SJSA1 (cell line): ENCODE measurements around the gene FAM13A. TPM values are rescaled to one million over a fixed set of nuclear protein-coding genes. Genes with fewer than 3 reads are reported as not detected.

Source experiments
- DNase-seq, 2 experiments: peaks; one replicate each; pipeline ENCODE4 v3.0.0-alpha.2; 2015 to 2020; ENCODE audit warnings: low spot score in 2 of 2, low read depth in 1 of 2
- H3K27ac ChIP-seq: fragments of 250-450 bp; sonication (Bioruptor Pico); 2 replicates; pipeline ENCODE4 v1.5.1; 2020; ENCODE audit warnings: mild to moderate bottlenecking, moderate library complexity
- H3K27me3 ChIP-seq: fragments of 250-450 bp; sonication (Bioruptor Pico); replicated peaks from 2 replicates; pipeline ENCODE4 v1.5.1; 2020; ENCODE audit warnings: mild to moderate bottlenecking, moderate library complexity
- H3K36me3 ChIP-seq: fragments of 250-450 bp; sonication (Bioruptor Pico); 2 replicates; pipeline ENCODE4 v1.5.1; 2020; ENCODE audit warnings: mild to moderate bottlenecking
- H3K4me1 ChIP-seq: fragments of 250-450 bp; sonication (Bioruptor Pico); replicated peaks from 2 replicates; pipeline ENCODE4 v1.6.1; 2021; ENCODE audit warnings: mild to moderate bottlenecking
- H3K4me3 ChIP-seq: fragments of 250-450 bp; sonication (Bioruptor Pico); 2 replicates; pipeline ENCODE4 v1.5.1; 2020; ENCODE audit warnings: mild to moderate bottlenecking
- H3K9me3 ChIP-seq: fragments of 250-450 bp; sonication (Bioruptor Pico); replicated peaks from 2 replicates; pipeline ENCODE4 v1.5.1; 2020; ENCODE audit warnings: mild to moderate bottlenecking
- total RNA-seq: library from RNA; depleted of rRNA; stranded (reverse); fragments of >200 nt; shearing (Covaris generic); gene quantifications from 2 replicates; pipeline ENCODE4 v1.2.3, GENCODE V29; 2014

FAM13A gene
- total RNA-seq, 1 experiment from 2014 or later = 15.2 TPM

DNA sequence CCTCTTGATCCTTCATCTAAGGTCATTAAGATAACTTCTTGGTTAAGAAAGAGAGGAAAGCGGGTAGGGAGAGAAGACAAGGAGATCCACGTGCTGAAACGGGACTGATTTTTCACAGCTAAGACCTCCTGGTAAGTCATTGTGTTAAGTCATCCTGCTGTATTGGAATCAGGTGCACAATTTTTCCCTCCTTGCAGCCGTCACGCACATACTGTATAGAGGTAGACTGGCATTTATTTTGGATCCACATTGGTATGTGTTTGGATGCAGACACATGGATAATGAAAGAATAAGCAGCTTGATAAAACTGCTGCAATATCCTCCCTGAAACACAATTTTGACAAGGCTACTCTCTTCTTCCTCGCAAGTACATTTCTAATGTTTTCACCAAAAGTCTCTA lies 299.2 kb downstream of the FAM13A start:
- DNase-seq = no peak

DNA sequence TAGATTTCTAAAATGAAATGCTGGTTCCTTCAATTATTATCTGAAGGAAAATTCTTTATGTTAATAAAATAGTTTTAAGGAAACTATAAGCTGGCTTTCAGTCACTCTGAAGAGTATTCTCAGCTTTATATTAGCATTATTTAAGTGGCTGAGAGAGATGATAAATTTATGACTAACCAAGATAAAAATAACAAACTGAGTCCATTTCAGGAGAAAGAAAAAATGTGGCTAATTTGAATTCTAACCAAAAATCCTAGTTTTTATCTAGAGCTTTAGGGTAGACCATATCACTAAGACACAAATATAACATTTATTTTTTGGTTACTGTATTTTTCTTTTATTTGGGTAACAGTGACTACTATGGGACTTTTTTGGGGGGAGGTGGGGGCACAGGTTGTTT lies 299.9 kb downstream of the FAM13A start:
- no peaks in the 10 kb centered on the region for H3K36me3 ChIP-seq
- H3K9me3 ChIP-seq = no peaks in the 10 kb centered on the region
- H3K4me1 ChIP-seq = no peaks in the 10 kb centered on the region
- no peak for DNase-seq
- no peak overlapping the region for H3K27ac ChIP-seq
- H3K27me3 ChIP-seq = no peaks in the 10 kb centered on the region
- H3K4me3 ChIP-seq = no peak overlapping the region

More for the DNA sequence above, 299.2 kb downstream of the FAM13A start:
- no peaks in the 10 kb centered on the region for H3K9me3 ChIP-seq
- H3K27me3 ChIP-seq = no peaks in the 10 kb centered on the region
- H3K4me3 ChIP-seq = no peak overlapping the region
- no peaks in the 10 kb centered on the region for H3K4me1 ChIP-seq
- H3K27ac ChIP-seq = no peak overlapping the region
- no peaks in the 10 kb centered on the region for H3K36me3 ChIP-seq

DNA sequence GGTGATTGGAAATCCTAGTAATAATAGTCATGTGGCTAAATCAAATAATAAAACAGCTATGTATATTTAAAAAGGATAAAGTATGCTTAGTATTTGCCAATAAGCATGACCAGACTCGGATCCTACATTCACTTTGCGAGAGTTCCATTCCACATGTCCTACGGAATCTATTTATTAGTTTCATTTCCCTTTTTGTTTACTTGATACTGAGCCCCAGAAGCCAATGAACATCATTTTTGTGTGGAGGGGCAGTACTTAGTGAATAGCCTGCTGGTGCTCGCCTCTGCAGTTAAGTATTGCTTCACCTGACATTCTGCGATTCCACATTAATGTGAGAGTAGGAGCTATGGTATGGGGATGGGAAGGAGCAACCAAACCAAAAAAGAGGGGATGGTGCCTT lies 300.8 kb downstream of the FAM13A start:
- no peaks in the 10 kb centered on the region for H3K36me3 ChIP-seq
- no peaks in the 10 kb centered on the region for H3K4me1 ChIP-seq
- DNase-seq = no peak
- no peak overlapping the region for H3K27ac ChIP-seq
- H3K9me3 ChIP-seq = no peaks in the 10 kb centered on the region
- no peaks in the 10 kb centered on the region for H3K27me3 ChIP-seq
- no peak overlapping the region for H3K4me3 ChIP-seq

DNA sequence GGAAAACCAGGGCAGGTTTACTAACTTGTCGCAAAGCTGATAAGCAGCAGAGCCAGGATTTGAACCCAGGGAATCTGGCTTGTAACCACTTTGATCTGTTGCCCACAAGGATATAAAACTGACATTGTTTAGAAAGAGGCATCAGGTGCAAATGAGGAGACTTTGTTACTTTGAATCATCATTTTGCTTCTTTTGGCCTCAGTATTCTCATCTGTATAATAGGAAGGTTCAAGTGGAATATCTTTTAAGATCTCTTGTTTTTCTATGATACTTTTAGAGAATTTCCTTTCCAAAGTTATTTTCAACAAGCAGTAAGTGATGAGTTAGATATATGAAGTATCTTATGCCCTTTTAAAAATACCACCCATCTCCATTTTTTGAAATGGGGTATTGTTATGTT lies 301.5 kb downstream of the FAM13A start:
- no peak for DNase-seq
- Histone ChIP-seq H3K4me1 (no peaks in the 10 kb centered on the region), H3K36me3 (no peaks in the 10 kb centered on the region), H3K27ac (no peak overlapping the region), H3K4me3 (no peak overlapping the region), H3K9me3 (no peaks in the 10 kb centered on the region), H3K27me3 (no peaks in the 10 kb centered on the region)

DNA sequence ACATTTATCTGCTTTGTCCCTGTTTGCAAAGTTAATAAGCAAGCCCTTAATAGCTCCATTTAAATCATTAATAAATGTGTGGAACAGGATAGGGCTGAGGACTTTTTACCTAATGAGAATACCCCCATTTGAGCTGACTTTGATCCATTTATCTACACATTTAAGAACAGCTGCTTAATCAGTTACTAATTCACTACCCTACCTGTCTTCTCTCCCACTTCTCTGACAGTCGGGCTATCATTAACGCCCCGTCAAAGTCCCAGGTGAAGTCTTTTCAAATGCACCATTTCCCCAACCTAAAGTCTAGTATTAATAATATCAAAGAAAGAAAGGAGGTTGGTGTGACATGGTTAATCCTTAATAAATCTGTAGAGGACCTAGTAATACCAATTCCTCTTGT lies 302.2 kb downstream of the FAM13A start:
- H3K9me3 ChIP-seq = no peaks in the 10 kb centered on the region
- no peak overlapping the region for H3K4me3 ChIP-seq
- H3K27ac ChIP-seq = no peak overlapping the region
- no peaks in the 10 kb centered on the region for H3K27me3 ChIP-seq
- H3K4me1 ChIP-seq = no peaks in the 10 kb centered on the region
- DNase-seq = no peak
- H3K36me3 ChIP-seq = 0 out of 2 replicates have a peak, but pooled peaks cover 3% of the 10 kb centered on the region

DNA sequence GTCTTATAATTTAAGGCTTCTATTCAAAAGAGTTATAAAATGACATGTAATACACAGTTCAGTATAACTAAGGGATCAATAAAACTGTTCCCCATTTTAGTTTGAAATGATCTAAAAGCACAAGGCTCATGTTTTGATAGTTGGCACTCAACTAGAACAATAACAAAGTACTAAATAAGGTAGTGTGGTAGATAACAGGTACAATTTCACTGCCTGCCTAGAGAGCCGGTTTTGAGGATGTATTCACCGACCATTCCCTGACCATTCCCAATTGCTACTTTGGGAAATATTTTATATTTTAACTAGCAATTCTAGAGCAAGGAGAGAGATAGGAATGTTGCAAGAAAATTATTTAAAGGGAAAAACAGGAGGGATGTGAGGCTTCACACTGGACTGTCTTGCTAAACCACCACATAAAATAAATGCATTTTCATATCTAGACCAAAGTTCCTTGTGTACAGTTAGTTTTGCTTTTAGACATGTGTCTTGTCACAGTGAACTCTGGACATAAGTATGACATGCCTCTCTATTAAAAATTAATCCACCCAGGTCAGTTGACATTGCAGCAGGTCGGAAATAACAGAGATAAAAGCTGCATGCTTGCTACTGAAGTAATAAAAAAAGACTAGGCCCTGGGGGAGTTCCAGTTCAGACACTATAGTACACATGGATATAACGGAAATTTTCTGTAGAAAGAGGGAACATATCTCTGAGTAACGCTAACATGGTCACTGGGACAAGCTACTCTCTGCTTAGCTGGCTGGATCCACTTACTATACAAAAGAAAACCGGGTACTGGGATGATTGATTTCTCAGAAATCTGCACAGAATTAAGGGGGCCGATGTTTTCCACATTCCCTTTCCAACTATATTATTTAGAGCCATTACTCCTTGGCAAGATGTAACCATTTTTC lies 303.1 kb downstream of the FAM13A start:
- Histone ChIP-seq H3K27ac (no peak overlapping the region), H3K4me1 (no peaks in the 10 kb centered on the region), H3K27me3 (no peaks in the 10 kb centered on the region), H3K9me3 (no peaks in the 10 kb centered on the region), H3K36me3 (peaks cover 7% of the 10 kb centered on the region; the same call in 1 of the 2 replicates), H3K4me3 (no peak overlapping the region)
- DNase-seq = no peak

DNA sequence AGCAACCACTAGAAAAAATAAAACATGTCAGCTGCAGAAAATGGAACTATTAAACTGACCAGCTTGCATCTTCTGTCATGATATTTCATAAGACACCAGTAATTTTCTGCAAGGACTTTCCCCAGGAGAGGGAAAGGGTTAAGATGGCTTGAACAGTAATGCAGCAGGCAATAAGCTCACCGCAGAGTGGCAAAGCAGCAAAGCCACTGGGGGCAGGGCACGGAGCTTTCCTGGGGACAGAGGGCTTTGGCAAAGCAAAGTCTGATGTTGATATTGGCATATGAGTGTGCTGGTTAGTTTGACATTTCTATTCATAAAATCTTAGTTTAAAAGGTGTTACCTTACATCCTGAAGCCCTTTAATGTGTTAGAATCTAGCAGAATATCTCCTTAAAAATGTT lies 304.2 kb downstream of the FAM13A start:
- no peak overlapping the region for H3K27ac ChIP-seq
- H3K27me3 ChIP-seq = no peaks in the 10 kb centered on the region
- H3K9me3 ChIP-seq = no peaks in the 10 kb centered on the region
- H3K4me1 ChIP-seq = no peaks in the 10 kb centered on the region
- H3K36me3 ChIP-seq = peaks cover 7% of the 10 kb centered on the region; the same call in 1 of the 2 replicates
- H3K4me3 ChIP-seq = no peak overlapping the region
- no peak for DNase-seq

DNA sequence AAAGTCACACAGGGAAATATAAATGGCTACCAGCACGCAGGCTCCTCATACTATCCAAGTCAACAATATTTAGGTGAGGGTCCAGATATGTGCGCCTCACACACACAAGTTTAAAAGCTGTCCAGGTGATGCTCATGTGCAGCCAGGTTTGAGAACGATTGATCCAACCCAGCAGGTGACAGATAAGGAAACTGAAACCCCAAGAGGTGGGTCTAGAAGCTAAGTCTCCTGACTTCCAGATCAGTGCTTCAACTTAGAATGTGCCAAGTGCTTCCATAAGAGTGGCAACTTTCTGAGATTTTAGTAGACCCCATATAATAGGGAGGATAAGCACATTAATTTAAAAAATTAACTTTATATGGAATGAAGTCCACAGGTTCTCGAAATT lies 304.9 kb downstream of the FAM13A start:
- peaks cover 7% of the 10 kb centered on the region; the same call in 1 of the 2 replicates for H3K36me3 ChIP-seq

DNA sequence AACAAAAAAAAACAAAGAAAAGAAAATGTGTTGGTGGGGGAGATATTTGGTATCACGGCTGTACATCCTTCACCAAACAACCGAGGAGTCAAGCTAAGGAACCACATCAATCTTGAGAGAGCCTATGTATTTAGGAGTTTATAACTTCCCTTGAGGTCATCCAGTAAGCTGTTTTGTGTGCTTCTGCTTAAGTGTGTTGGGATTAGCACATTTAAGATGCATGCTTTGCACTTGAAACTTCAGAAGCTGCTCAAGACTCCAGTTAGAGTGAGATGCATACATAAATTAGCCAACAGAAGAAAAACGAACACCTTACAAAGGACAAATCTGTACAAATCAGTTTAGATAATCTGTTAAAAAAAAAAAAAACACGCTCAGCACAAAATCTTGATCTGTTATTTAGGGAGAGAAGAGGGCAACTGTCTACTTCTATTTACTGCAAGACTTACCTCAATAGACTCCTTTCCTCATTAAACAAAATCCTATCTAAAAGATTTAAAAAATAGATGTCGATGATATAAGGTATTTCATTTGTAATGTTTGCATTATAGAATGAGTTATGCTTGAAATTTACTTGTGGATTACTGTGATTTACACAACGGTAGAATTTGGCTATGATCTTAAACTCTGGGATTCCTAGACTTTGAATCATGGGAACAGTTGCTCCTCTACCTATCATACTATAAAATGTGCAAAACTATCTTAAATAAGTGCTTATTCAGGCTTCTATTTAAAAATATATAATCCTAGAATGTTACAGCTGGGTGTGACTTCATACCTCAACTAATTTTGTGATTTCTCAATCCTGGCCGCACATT lies 305.5 kb downstream of the FAM13A start:
- Histone ChIP-seq H3K36me3 (peaks cover 7% of the 10 kb centered on the region; the same call in 1 of the 2 replicates), H3K27ac (no peak overlapping the region), H3K9me3 (no peaks in the 10 kb centered on the region), H3K4me1 (no peaks in the 10 kb centered on the region), H3K4me3 (no peak overlapping the region), H3K27me3 (no peaks in the 10 kb centered on the region)
- no peak for DNase-seq

More for the DNA sequence above, 304.9 kb downstream of the FAM13A start:
- H3K9me3 ChIP-seq = no peaks in the 10 kb centered on the region
- no peaks in the 10 kb centered on the region for H3K4me1 ChIP-seq
- DNase-seq = no peak
- no peak overlapping the region for H3K27ac ChIP-seq
- H3K27me3 ChIP-seq = no peaks in the 10 kb centered on the region
- no peak overlapping the region for H3K4me3 ChIP-seq

DNA sequence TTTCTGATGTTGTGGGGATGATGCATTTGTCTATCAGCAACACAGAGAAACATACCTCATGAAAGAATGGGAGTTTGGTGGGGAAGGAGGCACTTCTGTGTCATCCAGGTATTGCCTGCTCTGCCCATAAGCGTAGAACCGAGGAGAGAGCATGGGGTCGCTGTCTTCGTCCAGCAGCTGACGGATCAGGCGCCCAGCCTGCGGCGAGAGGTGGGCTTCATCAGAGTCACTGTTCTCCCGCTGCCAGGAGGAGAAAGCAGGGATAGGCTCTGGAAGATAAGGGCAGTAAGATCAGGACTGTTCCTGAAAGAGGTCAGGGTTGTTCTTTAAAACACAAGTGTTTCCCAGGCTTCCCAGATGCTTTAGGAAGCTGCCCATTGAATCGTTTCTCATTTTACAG lies 306.6 kb downstream of the FAM13A start:
- H3K4me1 ChIP-seq = no peaks in the 10 kb centered on the region
- peaks cover 7% of the 10 kb centered on the region; the same call in 1 of the 2 replicates for H3K36me3 ChIP-seq
- no peak for DNase-seq

DNA sequence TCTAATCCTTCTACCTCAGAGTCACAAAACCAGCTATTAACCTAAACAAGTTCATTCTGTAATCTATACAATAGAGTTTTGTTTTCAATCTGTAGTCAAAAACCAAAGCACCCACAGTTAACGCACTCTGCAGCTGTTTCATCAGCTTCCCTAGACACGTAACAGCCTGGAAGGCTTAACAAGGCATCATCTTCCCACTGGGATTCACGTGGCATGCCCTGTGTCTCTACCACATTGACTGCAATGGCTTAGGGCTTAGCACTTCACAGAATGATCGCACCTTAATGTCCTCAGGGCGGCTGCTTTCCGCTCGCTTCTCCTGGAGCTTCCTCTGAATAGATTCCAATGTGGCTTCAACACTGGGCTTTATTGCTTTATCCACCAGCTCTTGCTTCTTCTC lies 309.6 kb downstream of the FAM13A start:
- peaks cover 21% of the 10 kb centered on the region for H3K4me1 ChIP-seq
- no peak for DNase-seq
- H3K4me3 ChIP-seq = no peak overlapping the region

More for the DNA sequence above, 306.6 kb downstream of the FAM13A start:
- Histone ChIP-seq H3K27ac (no peak overlapping the region), H3K4me3 (no peak overlapping the region), H3K27me3 (no peaks in the 10 kb centered on the region), H3K9me3 (no peaks in the 10 kb centered on the region)

DNA sequence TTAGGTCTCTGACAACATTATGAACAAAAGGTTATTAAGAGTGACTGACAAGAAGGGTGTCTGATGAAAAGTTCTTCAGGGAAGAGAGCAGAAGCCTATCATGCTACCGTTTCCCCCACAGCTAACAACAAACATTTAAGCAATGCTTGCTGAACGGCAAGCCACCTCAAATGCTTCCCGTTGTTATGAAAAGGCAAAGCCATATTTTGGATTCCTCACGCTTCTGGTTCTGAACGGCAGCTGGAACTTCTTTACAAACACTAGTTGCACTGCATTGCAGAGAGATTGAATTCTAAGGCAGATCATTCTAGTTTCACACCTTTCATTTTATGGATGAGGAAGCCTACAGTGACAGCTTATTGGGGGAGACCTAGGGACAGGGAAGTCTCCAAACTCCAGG lies 310.8 kb downstream of the FAM13A start:
- no peak overlapping the region for H3K4me3 ChIP-seq
- H3K27ac ChIP-seq = no peak overlapping the region
- no peaks in the 10 kb centered on the region for H3K9me3 ChIP-seq
- no peaks in the 10 kb centered on the region for H3K27me3 ChIP-seq
- peaks cover 13% of the 10 kb centered on the region for H3K36me3 ChIP-seq
- H3K4me1 ChIP-seq = peaks cover 27% of the 10 kb centered on the region
- no peak for DNase-seq

More for the DNA sequence above, 309.6 kb downstream of the FAM13A start:
- Histone ChIP-seq H3K9me3 (no peaks in the 10 kb centered on the region), H3K27me3 (no peaks in the 10 kb centered on the region), H3K36me3 (peaks cover 7% of the 10 kb centered on the region), H3K27ac (no peak overlapping the region)

DNA sequence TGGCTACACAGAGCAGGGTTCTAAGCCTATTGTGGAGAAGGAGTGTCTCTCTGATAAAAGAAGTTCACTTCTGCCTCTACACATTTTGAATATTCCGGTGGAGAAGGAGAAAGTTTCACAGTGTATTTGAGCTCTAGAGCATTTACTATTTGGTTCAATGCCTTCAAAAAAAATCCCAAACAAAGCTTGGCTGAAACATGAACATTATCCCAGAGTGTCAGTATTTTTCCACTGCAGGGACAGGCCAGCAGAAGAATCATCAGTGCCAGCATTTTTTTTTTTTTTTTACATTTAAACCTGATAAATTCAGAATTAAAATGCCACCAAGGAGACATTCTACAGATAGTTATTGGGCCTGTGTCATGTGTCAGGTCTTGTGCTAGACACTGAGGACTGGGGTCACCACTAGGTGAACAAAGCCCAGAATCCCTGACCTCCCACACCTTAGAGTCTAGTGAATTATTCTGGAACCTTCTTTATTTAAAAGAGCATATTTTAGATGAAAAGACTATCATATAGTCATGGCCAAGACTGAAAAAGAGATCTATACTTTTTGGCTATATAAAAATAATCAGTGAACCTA lies 311.3 kb downstream of the FAM13A start:
- Histone ChIP-seq H3K36me3 (peaks cover 13% of the 10 kb centered on the region), H3K27me3 (no peaks in the 10 kb centered on the region), H3K9me3 (no peaks in the 10 kb centered on the region), H3K4me3 (no peak overlapping the region), H3K27ac (no peak overlapping the region), H3K4me1 (peaks cover 27% of the 10 kb centered on the region)
- no peak for DNase-seq
